ENCODE results near the gene CDH13. TPM values are rescaled to one million over a fixed set of nuclear protein-coding genes. Genes with fewer than 3 reads are reported as not detected.

CDH13 gene
- total and polyA plus RNA-seq, 12 donors, result 0.86 to 30.6 (median 2.4) TPM

DNA sequence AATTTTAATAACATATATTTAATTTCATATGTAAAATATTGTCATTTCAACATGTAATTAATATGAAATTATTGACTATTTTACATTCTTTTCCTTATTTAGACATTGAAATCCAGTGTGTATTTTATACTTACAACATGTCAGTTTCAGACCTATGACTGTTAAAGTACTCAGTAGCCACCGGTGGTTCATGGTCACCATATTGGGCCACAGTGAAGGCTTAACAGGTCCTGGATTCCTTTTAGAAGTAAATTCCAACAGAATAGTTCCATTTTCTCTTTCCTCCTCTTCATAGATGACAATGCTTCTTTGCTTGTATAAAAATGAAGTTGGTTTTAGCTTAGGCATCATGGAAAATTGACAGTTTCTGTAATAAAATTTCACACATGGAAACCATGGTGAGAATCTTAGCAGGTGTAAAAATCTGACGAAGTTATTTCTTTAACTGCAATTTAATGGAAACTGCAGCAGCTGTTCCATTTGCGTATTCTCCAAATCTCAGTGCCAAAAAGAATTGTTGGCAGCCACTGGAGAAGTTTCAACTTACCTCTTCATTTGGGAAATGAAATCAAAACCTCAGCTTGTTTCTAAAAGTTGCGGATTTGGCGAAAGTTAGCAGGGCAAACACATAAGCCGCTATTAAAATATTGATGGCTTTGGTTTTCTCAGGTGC lies 231.1 kb downstream of the CDH13 start:
- intact Hi-C loops (cut with DNase I), result no loop called here
- no peak overlapping the region for H3K27ac ChIP-seq
- no peak for TF ChIP-seq POLR2A (IDR thresholded peaks at IDR 0.05)
- TF ChIP-seq, protein P1, sequence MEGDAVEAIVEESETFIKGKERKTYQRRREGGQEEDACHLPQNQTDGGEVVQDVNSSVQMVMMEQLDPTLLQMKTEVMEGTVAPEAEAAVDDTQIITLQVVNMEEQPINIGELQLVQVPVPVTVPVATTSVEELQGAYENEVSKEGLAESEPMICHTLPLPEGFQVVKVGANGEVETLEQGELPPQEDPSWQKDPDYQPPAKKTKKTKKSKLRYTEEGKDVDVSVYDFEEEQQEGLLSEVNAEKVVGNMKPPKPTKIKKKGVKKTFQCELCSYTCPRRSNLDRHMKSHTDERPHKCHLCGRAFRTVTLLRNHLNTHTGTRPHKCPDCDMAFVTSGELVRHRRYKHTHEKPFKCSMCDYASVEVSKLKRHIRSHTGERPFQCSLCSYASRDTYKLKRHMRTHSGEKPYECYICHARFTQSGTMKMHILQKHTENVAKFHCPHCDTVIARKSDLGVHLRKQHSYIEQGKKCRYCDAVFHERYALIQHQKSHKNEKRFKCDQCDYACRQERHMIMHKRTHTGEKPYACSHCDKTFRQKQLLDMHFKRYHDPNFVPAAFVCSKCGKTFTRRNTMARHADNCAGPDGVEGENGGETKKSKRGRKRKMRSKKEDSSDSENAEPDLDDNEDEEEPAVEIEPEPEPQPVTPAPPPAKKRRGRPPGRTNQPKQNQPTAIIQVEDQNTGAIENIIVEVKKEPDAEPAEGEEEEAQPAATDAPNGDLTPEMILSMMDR (IDR thresholded peaks at IDR 0.05), result no peak
- no peaks in the 10 kb centered on the region for H3K4me1 ChIP-seq (replicated peaks in 1 of 2)
- no peaks in the 10 kb centered on the region for H3K9me3 ChIP-seq (replicated peaks in 1 of 3)
- no peaks in the 10 kb centered on the region for H3K36me3 ChIP-seq (replicated peaks in 1 of 2)
- H3K4me3 ChIP-seq, result no peak overlapping the region
- no peak for DNase-seq
- H3K27me3 ChIP-seq, result no peaks in the 10 kb centered on the region
- 72 to 89% (median 87%) methylated on average over 6 of the region's 6 CpGs for WGBS, 4 donors

DNA sequence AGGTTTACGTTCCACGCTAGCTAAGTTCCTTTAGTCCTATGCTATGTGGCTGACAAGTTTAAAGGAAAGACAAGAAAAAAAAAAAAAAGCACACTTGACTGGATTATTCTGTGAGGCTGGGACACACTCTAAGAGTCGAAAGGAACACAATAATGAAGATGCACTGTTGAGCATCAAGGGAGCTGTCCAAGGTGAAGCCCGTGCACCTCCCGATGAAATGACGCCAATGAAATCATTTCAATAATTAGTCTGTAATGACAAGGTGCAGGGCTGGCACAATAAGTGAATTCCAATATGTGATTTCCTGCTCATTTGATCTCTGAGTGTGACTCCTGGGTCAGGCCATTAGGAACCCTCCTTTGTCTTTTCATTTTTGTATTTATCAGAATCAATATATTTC lies 232.9 kb downstream of the CDH13 start:
- 77 to 82% (median 80%) methylated on average over 6 of the region's 6 CpGs for WGBS, 4 donors

DNA sequence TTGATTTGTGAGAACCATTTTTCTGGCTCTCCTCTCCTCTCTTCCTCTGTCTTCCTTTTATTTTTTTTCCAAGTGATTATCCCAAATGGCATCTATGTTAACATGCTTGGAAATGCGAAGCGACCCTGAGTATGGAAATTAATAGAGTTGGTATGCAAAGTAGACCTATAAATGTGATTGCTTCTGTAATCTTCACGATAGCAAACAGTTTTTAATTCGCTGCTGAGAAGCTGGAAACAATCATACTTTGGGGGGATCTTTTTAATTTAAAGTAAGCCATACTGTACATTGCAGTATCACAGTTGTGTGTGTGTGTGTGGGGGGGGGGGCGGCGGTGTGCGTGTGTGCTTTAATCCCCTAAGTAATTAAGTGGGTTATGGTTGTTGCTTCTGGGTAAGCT lies 233.3 kb downstream of the CDH13 start:
- no peaks in the 10 kb centered on the region for H3K9me3 ChIP-seq (replicated peaks in 1 of 3)
- WGBS, 4 donors, result 78 to 87% (median 81%) methylated on average over 7 of the region's 7 CpGs
- TF ChIP-seq, protein P1 (IDR thresholded peaks at IDR 0.05), result no peak
- no peak for TF ChIP-seq POLR2A (IDR thresholded peaks at IDR 0.05)
- intact Hi-C loops (cut with DNase I), result no loop called here
- no peak overlapping the region for H3K27ac ChIP-seq
- H3K4me1 ChIP-seq (replicated peaks in 1 of 2), result no peaks in the 10 kb centered on the region
- no peaks in the 10 kb centered on the region for H3K36me3 ChIP-seq (replicated peaks in 1 of 2)
- H3K27me3 ChIP-seq, result no peaks in the 10 kb centered on the region
- DNase-seq, result no peak
- no peak overlapping the region for H3K4me3 ChIP-seq

More for the DNA sequence above, 232.9 kb downstream of the CDH13 start:
- intact Hi-C loops (cut with DNase I), result no loop called here
- TF ChIP-seq, protein P1 (IDR thresholded peaks at IDR 0.05), result no peak
- TF ChIP-seq POLR2A (IDR thresholded peaks at IDR 0.05), result no peak
- Histone ChIP-seq H3K9me3 (replicated peaks in 1 of 3) (no peaks in the 10 kb centered on the region), H3K36me3 (replicated peaks in 1 of 2) (no peaks in the 10 kb centered on the region), H3K27ac (no peak overlapping the region), H3K4me3 (no peak overlapping the region), H3K4me1 (replicated peaks in 1 of 2) (no peaks in the 10 kb centered on the region), H3K27me3 (no peaks in the 10 kb centered on the region)
- no peak for DNase-seq

DNA sequence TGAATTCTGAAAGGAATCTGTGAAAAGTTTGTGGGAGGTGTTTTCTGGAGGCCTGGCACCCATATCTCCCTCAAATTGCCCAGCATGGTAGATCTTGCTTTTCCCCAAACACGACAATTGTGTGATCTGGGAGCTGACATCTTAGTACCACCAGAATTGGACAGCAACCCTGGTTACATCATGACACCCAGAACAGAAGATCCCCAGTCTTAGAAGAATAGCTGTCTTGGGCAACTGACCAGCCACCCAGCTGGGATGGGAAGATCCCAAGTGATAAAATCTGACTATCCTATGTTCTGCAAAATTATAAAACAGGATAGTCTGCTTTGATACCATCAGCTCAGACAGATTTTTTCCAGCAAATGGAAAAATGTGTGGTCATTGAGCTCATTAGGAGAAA lies 235.3 kb downstream of the CDH13 start:
- no peaks in the 10 kb centered on the region for H3K4me1 ChIP-seq (replicated peaks in 1 of 2)
- DNase-seq, result no peak
- H3K27ac ChIP-seq, result no peak overlapping the region
- H3K36me3 ChIP-seq (replicated peaks in 1 of 2), result no peaks in the 10 kb centered on the region
- no peaks in the 10 kb centered on the region for H3K27me3 ChIP-seq
- 57 to 75% (median 69%) methylated on average over 1 of the region's 1 CpG for WGBS, 4 donors
- intact Hi-C loops (cut with DNase I), result no loop called here
- no peak overlapping the region for H3K4me3 ChIP-seq
- TF ChIP-seq POLR2A (IDR thresholded peaks at IDR 0.05), result no peak
- TF ChIP-seq, protein P1 (IDR thresholded peaks at IDR 0.05), result no peak
- H3K9me3 ChIP-seq (replicated peaks in 1 of 3), result no peaks in the 10 kb centered on the region

Data from adrenal gland (tissue), 12 donors.